Upper lobe of left lung (tissue), 4 donors: ENCODE measurements around the gene IMPA2.

Experiments used
- CTCF ChIP-seq, 6 experiments: fragments of 450-650 bp in 4 of 6; fragments of 200-600 bp in 2 of 6; sonication (generic) in 2 of 6; IDR thresholded peaks; one replicate each; pipeline ENCODE4 v1.5.1; 2016 to 2019; ENCODE audit warnings: antibody characterized with exemption in 6 of 6
- POLR2A ChIP-seq, 4 donors: fragments of 450-650 bp; IDR thresholded peaks; one replicate each; pipeline ENCODE4 v1.5.1; 2016 to 2017; ENCODE audit warnings: antibody characterized with exemption in 4 of 4, mild to moderate bottlenecking in 2 of 4
- POLR2AphosphoS5 ChIP-seq, 2 donors: sonication (generic); formaldehyde crosslinking; IDR thresholded peaks; one replicate each; pipeline ENCODE4 v1.5.1; 2017; ENCODE audit warnings: antibody characterized with exemption in 2 of 2

GRCh38 chr18:12041561-12041960, 60.3 kb downstream of the IMPA2 start:
- TF ChIP-seq CTCF (IDR thresholded peaks at IDR 0.05) (no peak), POLR2AphosphoS5 (IDR thresholded peaks at IDR 0.05) (no peak), POLR2A (IDR thresholded peaks at IDR 0.05) (no peak)
